Measurements from ENCODE around the gene GRIK4. TPM values are rescaled to one million over a fixed set of nuclear protein-coding genes. Genes with fewer than 3 reads are reported as not detected.
A peak's percentile ranks its signal among the peaks of the same experiment; 100 is the strongest.

Gene GRIK4
- total RNA-seq, 1 experiment from 2014 or later = not detected

DNA sequence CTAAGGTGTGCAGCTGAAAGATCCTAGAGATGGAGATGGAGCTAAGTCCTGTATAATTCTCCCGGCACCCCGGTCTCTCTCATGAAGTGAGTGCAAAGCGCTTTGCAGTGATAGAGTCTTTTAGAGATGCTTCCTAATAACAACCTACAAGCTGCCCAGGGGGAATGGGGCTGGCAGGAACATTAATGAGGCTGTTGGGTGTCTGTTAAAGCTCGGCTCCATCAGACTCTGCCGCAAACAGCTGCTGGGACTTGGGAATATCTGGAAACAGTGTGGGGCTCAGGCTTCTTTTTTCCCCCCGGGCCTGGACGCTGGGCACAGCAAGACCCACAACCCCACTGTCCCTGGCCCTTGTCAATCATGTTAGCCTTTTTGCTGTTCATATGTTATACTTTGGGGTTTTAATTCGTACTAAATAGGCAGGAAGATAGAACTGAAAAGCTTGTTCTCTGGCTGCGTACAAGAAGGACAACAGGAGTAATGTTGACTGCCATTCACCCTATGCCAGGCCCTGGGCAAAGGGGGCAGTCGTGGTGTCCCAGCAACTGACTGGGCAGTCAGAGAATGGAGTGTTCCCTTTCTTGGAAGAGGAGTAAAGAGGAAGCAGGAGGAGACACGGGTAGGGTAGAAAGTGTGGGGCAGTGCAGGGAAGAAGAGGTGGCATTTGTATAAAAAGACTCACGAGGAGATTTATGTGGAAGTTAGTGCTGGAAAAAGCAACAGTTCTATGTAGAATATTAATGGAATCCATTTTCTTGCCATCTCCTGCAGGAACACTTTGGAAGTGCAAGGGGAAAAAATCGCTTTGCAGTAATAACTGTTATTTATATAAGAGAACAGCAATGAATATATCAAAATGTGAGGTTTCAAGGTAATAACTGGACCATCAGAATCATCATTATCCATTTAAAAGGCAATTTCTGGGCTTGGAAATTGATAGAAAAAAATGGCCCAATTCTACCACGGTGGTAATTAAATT, 232.8 kb downstream of the GRIK4 start:
- CTCF ChIA-PET = interaction anchor here (0.6 to 1.8 kb wide), 3 partner anchors 59 to 247 kb away, joined by 3 to 7 read pairs (median 3); no protein-coding TSS in a partner anchor
- H3K27me3 Mint-ChIP-seq (ENCODE audit: insufficient read depth, unreplicated experiment) = peaks cover 32% of the 10 kb centered on the region
- no peaks in the 10 kb centered on the region for H3K36me3 Mint-ChIP-seq (ENCODE audit: insufficient read depth, unreplicated experiment)
- POLR2A ChIA-PET = no interaction called here
- H3K4me3 Mint-ChIP-seq (ENCODE audit: unreplicated experiment) = no peak overlapping the region
- intact Hi-C loops (cut with micrococcal nuclease) = no loop called here
- H3K27ac Mint-ChIP-seq (ENCODE audit: low read depth, unreplicated experiment) = no peak overlapping the region
- no TSS peak for BruUV-seq (replicated peaks)
- no peaks in the 10 kb centered on the region for H3K9me3 Mint-ChIP-seq (ENCODE audit: unreplicated experiment)
- no peak for DNase-seq (ENCODE audit: unreplicated experiment)
- peaks cover 7% of the 10 kb centered on the region for H3K4me1 Mint-ChIP-seq (ENCODE audit: insufficient read depth, unreplicated experiment)
- TF ChIP-seq, protein P1, sequence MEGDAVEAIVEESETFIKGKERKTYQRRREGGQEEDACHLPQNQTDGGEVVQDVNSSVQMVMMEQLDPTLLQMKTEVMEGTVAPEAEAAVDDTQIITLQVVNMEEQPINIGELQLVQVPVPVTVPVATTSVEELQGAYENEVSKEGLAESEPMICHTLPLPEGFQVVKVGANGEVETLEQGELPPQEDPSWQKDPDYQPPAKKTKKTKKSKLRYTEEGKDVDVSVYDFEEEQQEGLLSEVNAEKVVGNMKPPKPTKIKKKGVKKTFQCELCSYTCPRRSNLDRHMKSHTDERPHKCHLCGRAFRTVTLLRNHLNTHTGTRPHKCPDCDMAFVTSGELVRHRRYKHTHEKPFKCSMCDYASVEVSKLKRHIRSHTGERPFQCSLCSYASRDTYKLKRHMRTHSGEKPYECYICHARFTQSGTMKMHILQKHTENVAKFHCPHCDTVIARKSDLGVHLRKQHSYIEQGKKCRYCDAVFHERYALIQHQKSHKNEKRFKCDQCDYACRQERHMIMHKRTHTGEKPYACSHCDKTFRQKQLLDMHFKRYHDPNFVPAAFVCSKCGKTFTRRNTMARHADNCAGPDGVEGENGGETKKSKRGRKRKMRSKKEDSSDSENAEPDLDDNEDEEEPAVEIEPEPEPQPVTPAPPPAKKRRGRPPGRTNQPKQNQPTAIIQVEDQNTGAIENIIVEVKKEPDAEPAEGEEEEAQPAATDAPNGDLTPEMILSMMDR (IDR thresholded peaks at IDR 0.05; ENCODE audit: unreplicated experiment) = no peak

DNA sequence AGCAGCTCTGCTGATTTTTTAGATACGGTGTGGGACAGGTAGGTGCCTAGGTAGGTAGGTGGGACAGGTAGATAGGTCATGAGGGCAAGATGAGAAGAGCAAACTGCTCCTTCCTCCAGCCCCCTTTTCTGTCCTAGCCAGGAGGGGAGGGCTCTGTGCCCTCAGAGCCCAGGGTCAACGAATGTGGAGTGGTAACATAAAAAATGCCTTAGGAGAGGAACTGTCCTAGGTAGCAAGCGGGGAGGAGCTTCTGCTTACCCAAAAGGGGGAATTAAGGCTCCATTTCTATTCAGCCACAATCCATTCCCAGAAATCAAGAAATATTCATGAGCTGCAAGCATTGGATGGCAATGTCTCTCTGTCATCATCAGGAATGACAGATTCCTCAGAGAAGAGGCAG, 234.8 kb downstream of the GRIK4 start:
- BruUV-seq (replicated peaks) = no TSS peak
- Mint-ChIP-seq H3K27ac (ENCODE audit: low read depth, unreplicated experiment) (no peak overlapping the region), H3K27me3 (ENCODE audit: insufficient read depth, unreplicated experiment) (peaks cover 32% of the 10 kb centered on the region), H3K36me3 (ENCODE audit: insufficient read depth, unreplicated experiment) (no peaks in the 10 kb centered on the region), H3K4me3 (ENCODE audit: unreplicated experiment) (no peak overlapping the region), H3K9me3 (ENCODE audit: unreplicated experiment) (no peaks in the 10 kb centered on the region), H3K4me1 (ENCODE audit: insufficient read depth, unreplicated experiment) (peaks cover 7% of the 10 kb centered on the region)
- ChIA-PET CTCF (interaction anchor here (0.5 to 2.3 kb wide), 7 partner anchors 8 to 447 kb away, joined by 3 to 9 read pairs (median 3); no protein-coding TSS in a partner anchor), POLR2A (interaction anchor here (1.6 to 1.8 kb wide), 2 partner anchors 27 to 36 kb away, joined by 4 to 7 read pairs; no protein-coding TSS in a partner anchor)
- TF ChIP-seq, protein P1 (IDR thresholded peaks at IDR 0.05; ENCODE audit: unreplicated experiment) = no peak
- intact Hi-C loops (cut with micrococcal nuclease) = no loop called here
- DNase-seq (ENCODE audit: unreplicated experiment) = no peak

DNA sequence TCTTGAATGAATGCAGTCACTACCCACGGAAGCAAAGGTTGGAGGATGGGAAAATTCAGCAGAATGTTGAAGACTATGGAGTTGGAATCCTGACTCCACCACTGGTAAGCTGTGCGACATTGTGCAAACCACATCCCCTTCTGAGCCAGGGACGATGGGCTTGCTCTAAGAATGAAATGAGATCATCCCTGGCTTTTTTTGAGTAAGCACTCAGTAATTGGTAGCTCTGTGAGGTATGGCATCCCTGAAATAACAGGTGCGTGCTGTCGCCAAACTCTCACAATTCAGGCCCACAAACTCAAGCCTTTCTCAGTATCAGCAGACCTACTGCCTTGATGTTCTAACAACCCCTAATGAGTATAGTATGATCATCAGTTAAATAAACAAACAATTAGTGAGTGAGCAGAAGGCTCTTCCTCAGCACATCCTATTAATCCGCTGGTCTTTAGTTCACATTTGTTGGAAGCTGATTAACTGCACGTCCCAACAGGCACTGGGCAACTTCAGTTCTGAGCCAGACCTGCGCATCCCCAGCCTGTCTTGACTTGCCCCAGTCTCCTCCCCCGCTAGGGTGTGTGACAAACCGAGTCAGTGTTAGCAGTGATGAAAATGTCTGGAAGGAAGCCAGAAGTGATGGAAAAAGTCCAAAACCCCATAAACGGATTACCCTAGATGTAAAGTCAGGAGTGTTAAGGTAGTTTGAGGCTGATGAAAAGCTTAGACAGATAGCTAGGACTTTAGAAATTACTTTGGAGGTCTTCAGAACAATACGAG, 235.5 kb downstream of the GRIK4 start:
- Mint-ChIP-seq H3K36me3 (ENCODE audit: insufficient read depth, unreplicated experiment) (no peaks in the 10 kb centered on the region), H3K27ac (ENCODE audit: low read depth, unreplicated experiment) (no peak overlapping the region), H3K27me3 (ENCODE audit: insufficient read depth, unreplicated experiment) (peaks cover 32% of the 10 kb centered on the region), H3K4me3 (ENCODE audit: unreplicated experiment) (no peak overlapping the region), H3K9me3 (ENCODE audit: unreplicated experiment) (no peaks in the 10 kb centered on the region), H3K4me1 (ENCODE audit: insufficient read depth, unreplicated experiment) (peaks cover 7% of the 10 kb centered on the region)
- ChIA-PET CTCF (interaction anchor here (0.8 to 2.3 kb wide), 8 partner anchors 9 to 448 kb away, joined by 3 to 9 read pairs (median 3); no protein-coding TSS in a partner anchor), POLR2A (interaction anchor here (0.6 to 1.8 kb wide), 6 partner anchors 19 to 411 kb away, joined by 3 to 7 read pairs (median 4); no protein-coding TSS in a partner anchor)
- TF ChIP-seq, protein P1 (IDR thresholded peaks at IDR 0.05; ENCODE audit: unreplicated experiment) = no peak
- intact Hi-C loops (cut with micrococcal nuclease) = no loop called here
- BruUV-seq (replicated peaks) = no TSS peak
- DNase-seq (ENCODE audit: unreplicated experiment) = peak; percentile 91

Data from MCF 10A (cell line).